ENCODE measurements around the gene AKR1C4. TPM values are rescaled to one million over a fixed set of nuclear protein-coding genes. Genes with fewer than 3 reads are reported as not detected.

Gene AKR1C4
- total and polyA plus RNA-seq, 4 donors = 3.2 to 260 (median 129) TPM

GRCh38 chr10:5187867-5188266 lies 8.8 kb upstream of the AKR1C4 start:
- Histone ChIP-seq H3K27ac (ENCODE audit: low read depth in 1 of 2, low read length in 2 of 2) (peak overlapping the region; percentile 43 to 78), H3K9ac (ENCODE audit: low read depth in 1 of 2, low read length in 2 of 2) (no peak overlapping the region), H3K4me1 (ENCODE audit: control insufficient read depth in 4 of 4, insufficient read depth in 4 of 4, low read length in 3 of 4) (peaks cover 4 to 49% (median 30%) of the 10 kb centered on the region in 4 donors), H3K36me3 (ENCODE audit: control insufficient read depth in 4 of 4, insufficient read depth in 3 of 4, low read depth in 1 of 4, low read length in 3 of 4) (no peaks in the 10 kb centered on the region), H3K27me3 (ENCODE audit: control insufficient read depth in 4 of 4, insufficient read depth in 4 of 4, low read length in 3 of 4) (no peaks in the 10 kb centered on the region), H3K9me3 (ENCODE audit: control insufficient read depth in 4 of 4, low read length in 3 of 4) (no peaks in the 10 kb centered on the region), H3K4me3 (ENCODE audit: low read depth in 1 of 3, low read length in 3 of 3) (no peak overlapping the region)
- DNase-seq (ENCODE audit: low spot score) = no peak
- no peak for TF ChIP-seq FOXA2 (IDR thresholded peaks at IDR 0.05)
- no peak for TF ChIP-seq EGR1 (IDR thresholded peaks at IDR 0.05; ENCODE audit: low read depth in 2 of 2)
- WGBS = 73% methylated on average over 5 of the region's 5 CpGs

- 36% methylated on average over 2 of the region's 2 CpGs for WGBS
- TF ChIP-seq YY1 (IDR thresholded peaks at IDR 0.05) (peak; percentile 94), SP1 (IDR thresholded peaks at IDR 0.05) (peak; percentile 82), EGR1 (IDR thresholded peaks at IDR 0.05; ENCODE audit: low read depth in 2 of 2) (peak in 1 of 2 donors; percentile 58), HNF4G (IDR thresholded peaks at IDR 0.05) (peak; percentile 48), GABPA (IDR thresholded peaks at IDR 0.05 in 1 of 2, conservative IDR thresholded peaks at IDR 0.05 in 1 of 2) (no peak), TAF1 (conservative IDR thresholded peaks at IDR 0.05) (peak; percentile 35), NR2F2 (IDR thresholded peaks at IDR 0.05) (peak; percentile 58), JUND (IDR thresholded peaks at IDR 0.05) (peak in 1 of 2 donors; percentile 53), ZBTB33 (IDR thresholded peaks at IDR 0.05) (peak; percentile 78), FOXA2 (IDR thresholded peaks at IDR 0.05) (no peak), HNF4A (conservative IDR thresholded peaks at IDR 0.05) (peak; percentile 86 to 93), REST (IDR thresholded peaks at IDR 0.05) (peak; percentile 69), CTCF (IDR thresholded peaks at IDR 0.05; ENCODE audit: low read depth, low read length, missing input control) (no peak), ATF3 (IDR thresholded peaks at IDR 0.05) (peak; percentile 10), RAD21 (IDR thresholded peaks at IDR 0.05) (peak; percentile 44 to 66), RXRA (IDR thresholded peaks at IDR 0.05) (peak; percentile 77 to 87), FOXA1 (IDR thresholded peaks at IDR 0.05) (peak; percentile 30), MAX (IDR thresholded peaks at IDR 0.05) (peak; percentile 96)
- no peaks in the 10 kb centered on the region for H3K36me3 ChIP-seq (ENCODE audit: control insufficient read depth in 4 of 4, insufficient read depth in 3 of 4, low read depth in 1 of 4, low read length in 3 of 4)
- DNase-seq (ENCODE audit: low spot score) = no peak
- H3K27me3 ChIP-seq (ENCODE audit: control insufficient read depth in 4 of 4, insufficient read depth in 4 of 4, low read length in 3 of 4) = no peaks in the 10 kb centered on the region
- H3K27ac ChIP-seq (ENCODE audit: low read depth in 1 of 2, low read length in 2 of 2) = peak overlapping the region; percentile 43 to 78
- peaks cover 4 to 50% (median 30%) of the 10 kb centered on the region in 4 donors for H3K4me1 ChIP-seq (ENCODE audit: control insufficient read depth in 4 of 4, insufficient read depth in 4 of 4, low read length in 3 of 4)
- peak overlapping the region in 1 of 2 donors; percentile 48 for H3K9ac ChIP-seq (ENCODE audit: low read depth in 1 of 2, low read length in 2 of 2)
- no peaks in the 10 kb centered on the region for H3K9me3 ChIP-seq (ENCODE audit: control insufficient read depth in 4 of 4, low read length in 3 of 4)
- no peak overlapping the region for H3K4me3 ChIP-seq (ENCODE audit: low read depth in 1 of 3, low read length in 3 of 3)
These were observed 8.3 kb upstream of the AKR1C4 start for GRCh38 chr10:5188358-5188757.
